HG03442 (cell line): ENCODE measurements around the gene SOX1.

Experiments used
- ATAC-seq: cut with Tn5 transposase; IDR thresholded peaks from one replicate; pipeline ENCODE4 v1.9.1; 2021; ENCODE audit warnings: mild to moderate bottlenecking, moderate library complexity; ENCODE audit not compliant: unreplicated experiment

Gene SOX1

DNA sequence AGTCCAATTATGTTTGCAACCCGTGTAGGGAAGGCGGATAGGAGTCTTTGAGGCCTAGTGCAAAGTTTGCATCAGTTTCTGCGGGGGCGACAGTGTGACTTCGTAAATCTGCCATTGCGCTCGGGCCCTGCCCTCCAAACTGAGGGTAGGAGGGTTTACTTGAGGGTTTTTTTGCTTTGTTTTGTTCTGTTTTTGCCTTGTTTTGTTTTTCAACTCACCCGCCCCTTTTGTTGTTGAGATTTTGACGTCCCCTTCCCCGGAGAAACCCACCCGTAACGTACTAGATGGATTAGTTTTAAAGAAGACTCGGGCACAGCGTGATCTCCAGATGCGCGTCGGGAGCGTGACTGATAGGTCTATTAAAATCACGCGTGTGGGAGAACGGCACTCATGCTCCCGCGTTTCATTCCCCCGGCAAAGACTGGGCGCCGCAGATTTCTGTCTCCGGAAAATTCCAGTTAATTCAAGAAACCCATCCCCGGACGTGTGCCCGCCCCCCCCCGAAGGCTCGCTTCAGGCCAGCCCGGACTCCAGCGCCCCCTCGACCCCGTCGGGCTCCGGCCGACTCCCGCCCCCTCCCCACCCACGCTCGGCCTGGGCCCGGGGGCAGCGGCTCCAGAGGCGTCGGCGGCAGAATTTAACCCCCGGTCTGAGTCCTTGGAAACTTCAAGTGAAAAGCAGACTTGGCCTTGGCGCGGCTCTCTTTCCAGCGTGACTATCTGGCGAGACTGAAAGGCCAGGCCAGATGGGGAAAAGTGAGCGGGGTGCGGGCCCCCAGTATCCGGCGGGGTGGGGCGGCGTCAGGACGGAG, 5.0 kb downstream of the SOX1 start:
- ATAC-seq = no peak

- ATAC-seq = no peak
These were observed 5.7 kb downstream of the SOX1 start for GRCh38 chr13:112072534-112073244.

DNA sequence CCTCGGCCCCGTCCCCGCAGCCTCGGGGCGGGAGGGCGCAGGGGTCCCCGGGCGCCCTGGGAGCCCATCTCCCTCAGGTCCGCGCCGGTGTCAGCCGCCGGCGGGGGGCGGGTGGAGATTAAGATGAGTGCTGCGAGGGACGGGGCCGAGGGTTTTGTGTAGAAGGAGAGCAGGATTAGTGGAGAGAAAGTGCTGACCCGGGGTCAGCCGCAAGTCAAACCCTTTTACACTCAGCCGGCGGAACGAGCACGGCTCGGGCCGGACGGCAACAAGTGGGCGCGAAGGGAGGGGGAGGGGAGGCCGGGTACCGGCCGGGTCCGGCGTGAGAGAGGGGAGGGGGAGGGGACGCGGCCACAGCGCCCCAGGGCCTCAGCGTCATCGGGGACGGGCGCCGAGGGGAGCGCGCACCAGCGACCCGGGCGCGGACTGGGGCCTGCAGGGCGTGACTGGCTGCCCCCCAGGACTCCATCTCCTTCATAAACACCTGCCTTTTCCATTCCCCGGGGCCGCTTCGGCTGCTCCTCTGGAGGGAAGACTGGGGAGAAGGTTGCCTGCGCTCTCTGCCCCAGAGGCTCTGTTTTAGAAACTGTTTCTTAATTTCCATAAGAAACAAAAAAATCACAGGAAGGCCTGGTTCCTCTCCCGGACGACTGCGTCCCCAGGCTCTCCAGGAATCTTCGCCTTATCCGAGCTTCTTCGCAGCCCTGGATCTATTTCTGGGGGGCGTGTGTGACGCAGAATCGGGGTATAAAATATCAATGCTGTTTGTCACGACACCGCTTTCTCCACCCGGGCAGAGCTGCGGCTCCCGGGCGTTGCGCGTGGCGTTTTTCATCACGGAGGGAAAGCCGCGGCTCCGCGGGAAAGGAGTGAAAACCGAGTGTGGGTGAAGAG, 6.5 kb downstream of the SOX1 start:
- no peak for ATAC-seq

DNA sequence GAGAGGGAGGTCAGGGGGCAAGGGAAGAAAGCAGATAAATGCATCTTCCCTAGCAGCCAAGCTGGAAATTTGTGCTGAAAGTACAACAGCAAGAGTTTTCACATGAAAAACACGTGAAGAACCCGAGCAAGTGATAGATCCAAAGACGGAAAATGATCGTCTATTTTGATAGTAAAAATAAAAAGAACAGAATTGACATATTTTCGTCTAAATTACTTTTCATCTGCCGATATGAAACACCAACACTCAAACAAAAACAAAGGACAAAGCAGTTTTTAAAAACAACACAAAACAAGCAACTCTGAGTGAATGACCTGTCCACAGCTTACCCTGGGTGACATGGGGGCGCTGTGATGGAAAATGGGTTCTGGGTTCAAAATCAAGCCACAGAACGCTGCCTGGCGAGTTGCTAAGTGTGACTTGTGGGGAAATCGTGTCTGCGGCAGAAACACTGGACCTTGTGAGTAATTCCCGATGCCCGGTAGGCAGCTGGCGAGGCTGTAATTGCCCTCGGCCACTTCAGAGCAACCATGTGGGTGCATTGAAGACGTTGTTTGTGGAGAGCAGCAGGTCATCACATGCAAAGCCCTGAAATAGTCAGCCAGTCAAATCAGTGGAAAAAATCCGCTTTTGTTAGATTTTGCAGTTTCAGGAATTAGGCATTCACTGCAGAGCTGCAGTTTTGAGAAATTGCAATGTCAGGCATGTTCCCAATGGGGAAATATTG, 7.4 kb downstream of the SOX1 start:
- ATAC-seq = no peak

DNA sequence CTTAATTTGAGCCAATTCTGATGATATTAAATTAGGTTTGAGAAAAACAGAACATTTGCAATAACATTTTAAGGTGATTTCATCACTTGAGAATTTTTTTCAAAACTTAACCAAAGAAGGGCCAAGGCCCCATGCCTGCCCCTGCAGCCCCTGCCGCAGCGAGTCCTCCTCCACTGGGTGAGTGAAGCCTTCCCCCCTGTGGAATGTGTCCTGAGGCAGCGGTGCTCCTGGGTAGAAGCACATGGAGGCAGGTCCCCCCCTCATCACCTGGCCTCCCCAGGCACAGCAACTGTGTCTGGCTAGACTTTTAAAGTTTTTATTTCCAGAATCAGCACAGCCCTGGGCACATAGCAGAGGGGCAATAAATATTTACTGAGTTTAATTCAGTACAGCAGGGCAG, 10.8 kb downstream of the SOX1 start:
- no peak for ATAC-seq

GRCh38 chr13:112078216-112078615, 11.3 kb downstream of the SOX1 start:
- no peak for ATAC-seq

DNA sequence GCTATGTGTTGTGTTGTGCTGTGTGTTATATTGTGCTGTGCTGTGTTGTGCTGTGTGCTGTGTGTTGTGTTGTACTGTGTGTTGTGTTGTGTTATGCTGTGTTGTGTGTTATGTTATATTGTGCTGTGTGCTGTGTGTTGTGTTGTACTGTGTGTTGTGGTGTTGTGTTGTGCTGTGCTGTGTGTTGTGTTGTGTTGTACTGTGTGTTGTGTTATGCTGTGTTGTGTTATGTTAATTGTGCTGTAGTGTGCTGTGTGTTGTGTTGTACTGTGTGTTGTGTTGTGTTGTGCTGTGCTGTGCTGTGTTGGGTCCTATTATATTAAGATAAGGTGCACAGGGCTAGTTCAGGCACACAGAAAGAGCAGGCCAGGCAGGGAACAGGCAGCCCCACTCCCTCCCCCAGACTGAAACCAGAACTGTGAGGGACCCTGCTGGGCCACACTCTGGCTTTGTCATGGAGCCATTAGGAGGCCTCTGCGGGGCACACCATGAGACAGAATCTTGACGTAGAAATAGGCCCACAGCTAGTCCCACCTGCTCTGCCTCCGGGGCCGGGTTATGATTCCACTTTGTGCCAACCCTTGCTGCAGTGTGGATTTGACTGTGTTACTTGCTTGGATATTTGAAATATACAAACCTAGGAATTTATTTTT, 12.1 kb downstream of the SOX1 start:
- ATAC-seq = no peak

GRCh38 chr13:112079696-112080095, 12.7 kb downstream of the SOX1 start:
- no peak for ATAC-seq

DNA sequence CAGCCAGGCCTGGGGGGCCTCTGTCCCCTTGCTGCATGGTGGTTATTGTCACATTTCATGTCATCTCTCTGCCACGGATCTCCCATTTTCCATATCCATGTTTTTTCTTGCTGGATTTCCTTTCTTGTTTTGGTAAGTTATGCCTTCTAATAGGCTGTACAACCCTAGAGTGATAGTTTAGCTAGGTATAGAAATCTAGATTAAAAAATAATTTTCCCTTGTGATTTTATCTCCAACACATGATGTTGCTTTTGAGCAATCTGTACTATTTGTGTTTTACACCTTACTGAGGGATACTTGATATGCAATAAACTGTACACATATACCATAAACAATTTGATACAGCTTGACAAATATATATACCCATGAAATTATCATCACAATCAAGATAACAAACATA, 17.0 kb downstream of the SOX1 start:
- no peak for ATAC-seq

GRCh38 chr13:112092453-112092852, 25.5 kb downstream of the SOX1 start:
- ATAC-seq = no peak

GRCh38 chr13:112095354-112095753, 28.4 kb downstream of the SOX1 start:
- no peak for ATAC-seq

DNA sequence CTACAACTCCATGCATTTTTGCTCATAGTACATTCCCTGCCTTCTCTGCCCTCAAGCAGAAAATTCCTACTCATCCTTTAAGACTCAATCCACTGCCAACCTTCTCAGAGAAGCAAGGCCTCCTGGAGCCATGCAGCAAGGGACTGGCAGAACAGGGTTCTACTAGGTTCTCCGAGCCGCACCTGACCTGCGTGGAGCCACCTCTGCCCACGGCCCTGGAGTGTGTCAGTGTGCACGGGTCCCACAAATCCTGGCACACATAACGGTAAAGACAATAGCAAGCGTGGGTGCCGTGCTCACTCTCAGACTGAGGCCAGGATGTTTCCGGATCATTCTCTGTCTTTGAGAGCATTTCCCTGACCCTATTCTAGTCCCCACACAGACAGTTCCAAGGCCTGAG, 30.0 kb downstream of the SOX1 start:
- ATAC-seq = no peak

GRCh38 chr13:112097770-112098169, 30.8 kb downstream of the SOX1 start:
- no peak for ATAC-seq

GRCh38 chr13:112098699-112099098, 31.8 kb downstream of the SOX1 start:
- ATAC-seq = no peak

DNA sequence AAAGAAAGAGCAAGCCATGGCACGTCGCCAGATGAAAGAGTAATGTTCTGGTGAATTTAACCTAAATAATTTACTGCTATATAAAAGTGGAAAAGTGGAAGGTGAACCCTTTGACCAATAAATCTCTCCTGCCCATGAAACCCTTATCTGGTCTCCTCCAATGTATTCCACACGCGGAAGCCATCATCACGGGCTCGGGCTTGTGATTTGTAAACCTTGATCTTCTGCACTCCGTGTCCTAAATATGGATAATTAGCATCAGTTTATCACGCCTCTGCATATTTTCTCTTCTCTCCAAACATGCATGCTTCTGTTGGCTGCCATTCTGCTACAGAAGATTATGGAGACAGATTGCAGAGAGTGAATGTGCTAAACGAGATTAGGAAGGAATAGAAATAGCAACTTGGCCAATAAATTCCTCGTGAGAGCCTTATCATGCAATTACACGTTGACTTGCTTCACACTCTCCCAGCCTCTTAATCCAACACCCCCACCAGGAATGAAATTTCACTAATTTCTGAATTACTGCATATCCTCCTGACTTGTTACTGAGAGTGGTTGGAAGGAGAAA, 34.5 kb downstream of the SOX1 start:
- ATAC-seq = no peak

GRCh38 chr13:112102243-112102642, 35.3 kb downstream of the SOX1 start:
- no peak for ATAC-seq

DNA sequence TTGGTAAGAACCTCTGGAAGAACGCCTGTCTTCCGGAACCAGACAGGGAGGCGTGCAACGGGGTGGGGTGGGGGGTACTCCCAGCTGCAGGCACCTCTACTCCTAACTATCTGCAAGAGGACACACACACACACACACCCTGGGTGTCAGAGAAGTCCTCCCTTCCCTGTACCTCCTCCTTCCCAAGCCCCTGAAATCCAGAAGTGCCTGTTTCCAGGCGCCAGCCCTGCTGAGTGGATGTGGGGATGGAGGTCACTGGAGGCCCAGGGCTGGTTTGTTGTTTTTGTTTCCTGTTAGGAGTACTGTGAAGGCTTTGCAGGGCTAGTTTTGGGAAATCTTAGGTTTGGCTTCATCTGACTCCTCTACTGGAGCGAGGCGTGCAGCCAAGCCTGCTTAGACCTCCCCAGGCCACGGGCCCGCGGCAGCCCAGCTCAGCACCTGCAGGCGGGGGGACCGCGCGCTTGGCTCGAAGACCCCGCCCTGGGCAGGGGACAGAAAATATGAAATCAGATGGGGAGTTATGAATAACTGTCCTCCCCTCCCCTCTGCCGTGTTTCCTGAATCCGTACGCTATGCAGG, 36.4 kb downstream of the SOX1 start:
- ATAC-seq = no peak

- no peak for ATAC-seq
These were observed 37.3 kb downstream of the SOX1 start for GRCh38 chr13:112103961-112104880.

DNA sequence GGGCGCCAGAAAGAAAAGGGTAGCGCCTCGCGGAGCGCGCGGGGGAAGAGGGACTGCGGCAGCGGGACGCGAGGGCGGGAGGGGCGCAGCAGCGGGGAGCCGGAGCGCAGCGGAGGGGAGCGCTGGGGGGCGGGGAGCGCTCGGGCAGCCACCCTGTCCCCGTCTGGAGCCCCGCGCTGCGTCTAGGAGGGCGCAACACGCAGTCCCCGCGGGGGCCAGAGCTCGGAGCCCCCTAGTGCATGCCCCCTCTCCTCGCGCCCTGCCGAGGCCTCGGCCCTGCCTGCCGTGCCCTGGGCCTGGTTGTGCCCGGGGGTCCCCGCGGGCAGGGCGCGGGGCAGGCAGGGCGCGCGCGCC, 37.9 kb downstream of the SOX1 start:
- no peak for ATAC-seq
